Natural killer cell (primary cell): Measurements from ENCODE around the gene TMEM80. TPM values are rescaled to one million over a fixed set of nuclear protein-coding genes. Genes with fewer than 3 reads are reported as not detected.
A peak's percentile ranks its signal among the peaks of the same experiment; 100 is the strongest.

ENCODE experiments used
- ATAC-seq, 3 donors: fragments of 150-1000 bp in 2 of 3; fragments of 200-7000 bp in 1 of 3; cut with Tn5 transposase; 1 replicate in 1 of 3; 2 replicates in 2 of 3; pipeline ENCODE4 v1.10.0; 2021; ENCODE audit warnings: mild to moderate bottlenecking in 2 of 3, moderate library complexity in 2 of 3
- DNase-seq, 2 donors: peaks; one replicate each; pipeline versions ENCODE4 v3.0.0 to v3.0.0-alpha.2; 2013 to 2021; ENCODE audit warnings: mixed read lengths in 1 of 2
- H3K27ac ChIP-seq: one replicate; pipeline ENCODE4 v1.5.1; 2013; ENCODE audit warnings: mild to moderate bottlenecking, low read length
- H3K27me3 ChIP-seq: one replicate; pipeline ENCODE4 v1.6.1; 2013; ENCODE audit warnings: low read length; ENCODE audit not compliant: control insufficient read depth, insufficient read depth
- H3K36me3 ChIP-seq: one replicate; pipeline ENCODE4 v1.6.1; 2013; ENCODE audit warnings: low read length; ENCODE audit not compliant: control insufficient read depth, insufficient read depth
- H3K4me1 ChIP-seq: one replicate; pipeline ENCODE4 v1.6.1; 2013; ENCODE audit warnings: low read length; ENCODE audit not compliant: control insufficient read depth, insufficient read depth
- H3K4me3 ChIP-seq: one replicate; pipeline ENCODE4 v1.5.1; 2013; ENCODE audit warnings: low read length
- H3K9me3 ChIP-seq: one replicate; pipeline ENCODE4 v1.6.1; 2013; ENCODE audit warnings: low read length; ENCODE audit not compliant: control insufficient read depth, insufficient read depth
- H3K27ac Mint-ChIP-seq, 2 donors: one replicate each; pipeline ENCODE4 v1.8.0; 2022; ENCODE audit warnings: mild to moderate bottlenecking in 2 of 2, mixed read lengths in 2 of 2, moderate library complexity in 1 of 2
- H3K27me3 Mint-ChIP-seq, 2 donors: one replicate each; pipeline ENCODE4 v1.8.0; 2022; ENCODE audit warnings: low read depth in 2 of 2, mixed read lengths in 2 of 2
- H3K36me3 Mint-ChIP-seq: one replicate; pipeline ENCODE4 v1.8.0; 2022; ENCODE audit warnings: mixed read lengths
- H3K4me1 Mint-ChIP-seq, 2 donors: one replicate each; pipeline ENCODE4 v1.8.0; 2022; ENCODE audit warnings: mixed read lengths in 2 of 2
- H3K4me3 Mint-ChIP-seq: one replicate; pipeline ENCODE4 v1.8.0; 2022; ENCODE audit warnings: mild to moderate bottlenecking, moderate library complexity, mixed read lengths
- H3K9me3 Mint-ChIP-seq, 2 donors: one replicate each; pipeline ENCODE4 v1.8.0; 2022; ENCODE audit warnings: mixed read lengths in 2 of 2
- WGBS: methylation state at CpG from one replicate; pipeline ENCODE4 v1.1.7; 2013; ENCODE audit warnings: missing lambda C conversion rate; ENCODE audit not compliant: insufficient coverage; 5-methylcytosine and 5-hydroxymethylcytosine counted together
- intact Hi-C: fragments of 100-400 bp; cut with micrococcal nuclease; formaldehyde crosslinking; loops from one replicate; pipeline ENCODE4 v1.14.2; 2022
- total RNA-seq, 4 donors: library from RNA; stranded (reverse); fragments of 120-200 nt in 1 of 4; gene quantifications; one replicate each; pipeline versions ENCODE4 v1.2.3 to v1.2.4, GENCODE V29; 2013 to 2022
- TF ChIP-seq, protein P1 (sequence below): fragments of 200-600 bp; IDR thresholded peaks from one replicate; pipeline ENCODE4 v1.8.0; 2022; ENCODE audit warnings: antibody characterized with exemption

Gene TMEM80
- total RNA-seq, 3 donors from 2014 or later (not counting 1 experiment from before 2014, with no cell fraction given) = 17.8 to 42.1 (median 33.0) TPM

DNA sequence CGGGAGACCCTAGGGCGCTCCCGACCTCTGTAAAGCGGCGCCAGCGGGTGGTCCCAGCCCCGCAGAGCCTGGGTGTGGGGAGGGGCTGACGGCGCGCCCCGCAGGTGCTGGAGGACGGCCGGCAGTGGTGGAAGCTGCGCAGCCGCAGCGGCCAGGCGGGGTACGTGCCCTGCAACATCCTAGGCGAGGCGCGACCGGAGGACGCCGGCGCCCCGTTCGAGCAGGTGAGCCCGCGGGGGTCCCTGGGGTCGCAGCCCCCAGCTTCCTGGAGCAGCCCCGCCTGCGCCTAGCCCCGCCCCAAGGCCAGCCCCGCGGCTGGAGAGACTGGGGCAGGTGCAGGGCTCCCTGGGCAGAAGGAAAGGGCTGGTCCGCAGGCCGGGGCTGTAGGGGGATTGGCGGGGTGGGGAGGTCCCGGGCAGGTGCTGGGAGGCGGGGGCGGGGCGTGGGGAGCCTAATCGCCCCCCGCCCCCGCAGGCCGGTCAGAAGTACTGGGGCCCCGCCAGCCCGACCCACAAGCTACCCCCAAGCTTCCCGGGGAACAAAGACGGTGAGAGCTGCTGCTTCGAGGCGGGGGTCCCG is 30.1 kb downstream of the TMEM80 start:
- peaks cover 18% of the 10 kb centered on the region for H3K27me3 ChIP-seq
- H3K4me3 Mint-ChIP-seq = peak overlapping the region; percentile 13
- H3K9me3 Mint-ChIP-seq = no peaks in the 10 kb centered on the region
- TF ChIP-seq, protein P1, sequence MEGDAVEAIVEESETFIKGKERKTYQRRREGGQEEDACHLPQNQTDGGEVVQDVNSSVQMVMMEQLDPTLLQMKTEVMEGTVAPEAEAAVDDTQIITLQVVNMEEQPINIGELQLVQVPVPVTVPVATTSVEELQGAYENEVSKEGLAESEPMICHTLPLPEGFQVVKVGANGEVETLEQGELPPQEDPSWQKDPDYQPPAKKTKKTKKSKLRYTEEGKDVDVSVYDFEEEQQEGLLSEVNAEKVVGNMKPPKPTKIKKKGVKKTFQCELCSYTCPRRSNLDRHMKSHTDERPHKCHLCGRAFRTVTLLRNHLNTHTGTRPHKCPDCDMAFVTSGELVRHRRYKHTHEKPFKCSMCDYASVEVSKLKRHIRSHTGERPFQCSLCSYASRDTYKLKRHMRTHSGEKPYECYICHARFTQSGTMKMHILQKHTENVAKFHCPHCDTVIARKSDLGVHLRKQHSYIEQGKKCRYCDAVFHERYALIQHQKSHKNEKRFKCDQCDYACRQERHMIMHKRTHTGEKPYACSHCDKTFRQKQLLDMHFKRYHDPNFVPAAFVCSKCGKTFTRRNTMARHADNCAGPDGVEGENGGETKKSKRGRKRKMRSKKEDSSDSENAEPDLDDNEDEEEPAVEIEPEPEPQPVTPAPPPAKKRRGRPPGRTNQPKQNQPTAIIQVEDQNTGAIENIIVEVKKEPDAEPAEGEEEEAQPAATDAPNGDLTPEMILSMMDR = no peak
- peak in 1 of 3 donors; percentile 4 for ATAC-seq
- no peaks in the 10 kb centered on the region for H3K9me3 ChIP-seq
- no peak overlapping the region for H3K4me3 ChIP-seq
- no peaks in the 10 kb centered on the region for H3K36me3 Mint-ChIP-seq
- H3K27ac Mint-ChIP-seq = peak overlapping the region in 1 of 2 donors; percentile 42
- H3K27ac ChIP-seq = no peak overlapping the region
- H3K4me1 ChIP-seq = peaks cover 54% of the 10 kb centered on the region
- intact Hi-C loops = loop anchor here (10.0 kb wide), 2 partner anchors 71 to 111 kb away; partner anchors contain the start of gene IRF7
- DNase-seq = peak in 1 of 2 donors; percentile 36
- no peaks in the 10 kb centered on the region for H3K36me3 ChIP-seq
- 2% methylated on average over 48 of the region's 53 CpGs for WGBS
- H3K4me1 Mint-ChIP-seq = peaks cover 6 to 21% of the 10 kb centered on the region in 2 donors
- H3K27me3 Mint-ChIP-seq = peaks cover 7 to 14% of the 10 kb centered on the region in 2 donors

DNA sequence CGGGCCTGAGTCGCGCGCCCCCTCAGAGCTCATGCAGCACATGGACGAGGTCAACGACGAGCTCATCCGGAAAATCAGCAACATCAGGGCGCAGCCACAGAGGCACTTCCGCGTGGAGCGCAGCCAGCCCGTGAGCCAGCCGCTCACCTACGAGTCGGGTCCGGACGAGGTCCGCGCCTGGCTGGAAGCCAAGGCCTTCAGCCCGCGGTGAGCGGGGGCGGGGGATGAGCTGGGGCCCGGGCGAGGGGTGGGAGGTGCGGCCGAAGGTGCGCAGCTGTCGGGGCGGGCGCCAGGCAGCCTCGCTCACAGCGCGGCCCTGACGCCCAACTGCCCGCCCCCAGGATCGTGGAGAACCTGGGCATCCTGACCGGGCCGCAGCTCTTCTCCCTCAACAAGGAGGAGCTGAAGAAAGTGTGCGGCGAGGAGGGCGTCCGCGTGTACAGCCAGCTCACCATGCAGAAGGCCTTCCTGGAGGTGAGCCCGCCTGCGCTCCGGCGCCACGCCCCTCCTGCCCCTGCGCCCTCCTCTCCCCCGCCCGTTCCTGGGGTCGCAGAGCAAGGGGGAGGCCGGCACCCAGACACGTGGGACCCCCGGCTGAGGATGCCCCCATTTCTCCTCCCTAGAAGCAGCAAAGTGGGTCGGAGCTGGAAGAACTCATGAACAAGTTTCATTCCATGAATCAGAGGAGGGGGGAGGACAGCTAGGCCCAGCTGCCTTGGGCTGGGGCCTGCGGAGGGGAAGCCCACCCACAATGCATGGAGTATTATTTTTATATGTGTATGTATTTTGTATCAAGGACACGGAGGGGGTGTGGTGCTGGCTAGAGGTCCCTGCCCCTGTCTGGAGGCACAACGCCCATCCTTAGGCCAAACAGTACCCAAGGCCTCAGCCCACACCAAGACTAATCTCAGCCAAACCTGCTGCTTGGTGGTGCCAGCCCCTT is 30.9 kb downstream of the TMEM80 start:
- peak overlapping the region; percentile 18 for H3K4me3 ChIP-seq

DNA sequence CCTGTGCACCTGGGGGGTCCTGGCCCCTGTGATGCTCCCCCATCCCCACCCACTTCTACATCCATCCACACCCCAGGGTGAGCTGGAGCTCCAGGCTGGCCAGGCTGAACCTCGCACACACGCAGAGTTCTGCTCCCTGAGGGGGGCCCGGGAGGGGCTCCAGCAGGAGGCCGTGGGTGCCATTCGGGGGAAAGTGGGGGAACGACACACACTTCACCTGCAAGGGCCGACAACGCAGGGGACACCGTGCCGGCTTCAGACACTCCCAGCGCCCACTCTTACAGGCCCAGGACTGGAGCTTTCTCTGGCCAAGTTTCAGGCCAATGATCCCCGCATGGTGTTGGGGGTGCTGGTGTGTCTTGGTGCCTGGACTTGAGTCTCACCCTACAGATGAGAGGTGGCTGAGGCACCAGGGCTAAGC is 31.7 kb downstream of the TMEM80 start:
- peak in 1 of 2 donors; percentile 14 for DNase-seq

More for the DNA sequence above, 30.9 kb downstream of the TMEM80 start:
- TF ChIP-seq, protein P1 = no peak
- WGBS = 15% methylated on average over 61 of the region's 61 CpGs
- peaks cover 11% of the 10 kb centered on the region for H3K27me3 ChIP-seq
- peaks cover 6 to 15% of the 10 kb centered on the region in 2 donors for H3K4me1 Mint-ChIP-seq
- H3K27ac Mint-ChIP-seq = peak overlapping the region in 1 of 2 donors; percentile 66
- DNase-seq (peak in 1 of 2 donors; percentile 77), ATAC-seq (peak; percentile 52 to 60 (median 59))
- no peaks in the 10 kb centered on the region for H3K9me3 Mint-ChIP-seq
- no peak overlapping the region for H3K27ac ChIP-seq
- H3K27me3 Mint-ChIP-seq = peaks cover 7 to 10% of the 10 kb centered on the region in 2 donors
- no peaks in the 10 kb centered on the region for H3K36me3 ChIP-seq
- H3K4me1 ChIP-seq = peaks cover 46% of the 10 kb centered on the region
- no peaks in the 10 kb centered on the region for H3K9me3 ChIP-seq
- no peaks in the 10 kb centered on the region for H3K36me3 Mint-ChIP-seq
- H3K4me3 Mint-ChIP-seq = peak overlapping the region; percentile 55
- intact Hi-C loops = loop anchor here (10.0 kb wide), 2 partner anchors 72 to 112 kb away; partner anchors contain the start of gene IRF7

More for the DNA sequence above, 31.7 kb downstream of the TMEM80 start:
- Histone ChIP-seq H3K9me3 (no peaks in the 10 kb centered on the region), H3K27ac (no peak overlapping the region), H3K4me3 (no peak overlapping the region), H3K27me3 (peaks cover 3% of the 10 kb centered on the region), H3K4me1 (peaks cover 38% of the 10 kb centered on the region), H3K36me3 (no peaks in the 10 kb centered on the region)
- WGBS = 95% methylated on average over 12 of the region's 12 CpGs
- no peaks in the 10 kb centered on the region for H3K9me3 Mint-ChIP-seq
- no peak overlapping the region for H3K4me3 Mint-ChIP-seq
- ATAC-seq = no peak
- H3K4me1 Mint-ChIP-seq = peaks cover 6 to 11% of the 10 kb centered on the region in 2 donors
- no peaks in the 10 kb centered on the region for H3K36me3 Mint-ChIP-seq
- intact Hi-C loops = loop anchor here (10.0 kb wide), 2 partner anchors 72 to 112 kb away; partner anchors contain the start of gene IRF7
- TF ChIP-seq, protein P1 = no peak
- H3K27ac Mint-ChIP-seq = peak overlapping the region in 1 of 2 donors; percentile 66
- peaks cover 5 to 7% of the 10 kb centered on the region in 2 donors for H3K27me3 Mint-ChIP-seq
